Fibroblast of pulmonary artery (primary cell): ENCODE data around the gene CNTNAP5.

ENCODE experiments used
- DNase-seq: peaks from one replicate; pipeline ENCODE4 v3.0.0-alpha.2; 2010; ENCODE audit warnings: low read depth
- H3K4me3 ChIP-seq: replicated peaks from 2 replicates; pipeline ENCODE4 v1.5.1; 2011; ENCODE audit warnings: low read depth, mild to moderate bottlenecking, control low read depth, low read length, moderate library complexity
- TF ChIP-seq, protein P1 (sequence below): IDR thresholded peaks from 2 replicates; pipeline ENCODE4 v1.5.1; 2011; ENCODE audit warnings: mild to moderate bottlenecking, control low read depth, low read length, inconsistent platforms; ENCODE audit errors: missing control alignments

CNTNAP5 gene

GRCh38 chr2:124810132-124810531 is 785.0 kb downstream of the CNTNAP5 start:
- TF ChIP-seq, protein P1, sequence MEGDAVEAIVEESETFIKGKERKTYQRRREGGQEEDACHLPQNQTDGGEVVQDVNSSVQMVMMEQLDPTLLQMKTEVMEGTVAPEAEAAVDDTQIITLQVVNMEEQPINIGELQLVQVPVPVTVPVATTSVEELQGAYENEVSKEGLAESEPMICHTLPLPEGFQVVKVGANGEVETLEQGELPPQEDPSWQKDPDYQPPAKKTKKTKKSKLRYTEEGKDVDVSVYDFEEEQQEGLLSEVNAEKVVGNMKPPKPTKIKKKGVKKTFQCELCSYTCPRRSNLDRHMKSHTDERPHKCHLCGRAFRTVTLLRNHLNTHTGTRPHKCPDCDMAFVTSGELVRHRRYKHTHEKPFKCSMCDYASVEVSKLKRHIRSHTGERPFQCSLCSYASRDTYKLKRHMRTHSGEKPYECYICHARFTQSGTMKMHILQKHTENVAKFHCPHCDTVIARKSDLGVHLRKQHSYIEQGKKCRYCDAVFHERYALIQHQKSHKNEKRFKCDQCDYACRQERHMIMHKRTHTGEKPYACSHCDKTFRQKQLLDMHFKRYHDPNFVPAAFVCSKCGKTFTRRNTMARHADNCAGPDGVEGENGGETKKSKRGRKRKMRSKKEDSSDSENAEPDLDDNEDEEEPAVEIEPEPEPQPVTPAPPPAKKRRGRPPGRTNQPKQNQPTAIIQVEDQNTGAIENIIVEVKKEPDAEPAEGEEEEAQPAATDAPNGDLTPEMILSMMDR, result peak; percentile 6
- DNase-seq, result peak; percentile 21

DNA sequence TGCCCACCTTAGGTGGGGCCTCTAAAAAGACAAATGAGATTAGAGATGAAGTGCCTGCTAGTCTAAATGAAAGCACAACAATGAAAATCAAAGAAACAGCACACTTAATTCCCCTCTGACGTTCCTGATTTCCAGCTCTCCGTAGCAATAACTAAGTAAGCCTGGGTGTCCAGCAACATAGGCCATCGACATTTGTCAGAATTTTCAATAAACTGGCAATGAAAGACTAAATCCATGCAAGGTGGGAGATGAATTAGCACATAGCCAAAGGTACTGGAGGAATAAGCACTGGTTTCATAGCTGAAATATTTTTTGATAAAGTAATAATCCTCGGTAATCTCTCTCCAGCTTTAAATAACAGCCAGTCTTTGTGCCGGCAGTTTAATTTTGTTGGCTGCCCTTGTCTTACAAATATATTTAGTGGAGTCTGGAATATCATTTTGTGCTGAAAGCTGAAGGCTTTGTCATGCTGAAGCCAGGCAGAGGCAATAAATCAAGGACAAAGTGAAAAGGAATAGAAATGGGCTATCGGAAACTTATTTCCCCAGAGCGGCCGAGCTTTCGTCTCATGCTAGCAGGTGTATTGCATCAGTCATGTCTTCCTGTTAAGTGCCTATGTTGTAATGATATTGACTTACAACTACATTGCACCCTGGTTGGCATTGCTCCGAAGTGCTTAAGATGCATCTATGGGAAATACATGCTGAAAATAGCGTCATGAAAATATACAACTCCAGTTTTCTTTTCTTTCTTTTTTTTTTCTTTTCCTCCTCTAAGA is 790.1 kb downstream of the CNTNAP5 start:
- TF ChIP-seq, protein P1, result no peak
- no peak for DNase-seq
- no peak overlapping the region for H3K4me3 ChIP-seq

More at GRCh38 chr2:124810132-124810531, 785.0 kb downstream of the CNTNAP5 start:
- H3K4me3 ChIP-seq, result no peak overlapping the region

DNA sequence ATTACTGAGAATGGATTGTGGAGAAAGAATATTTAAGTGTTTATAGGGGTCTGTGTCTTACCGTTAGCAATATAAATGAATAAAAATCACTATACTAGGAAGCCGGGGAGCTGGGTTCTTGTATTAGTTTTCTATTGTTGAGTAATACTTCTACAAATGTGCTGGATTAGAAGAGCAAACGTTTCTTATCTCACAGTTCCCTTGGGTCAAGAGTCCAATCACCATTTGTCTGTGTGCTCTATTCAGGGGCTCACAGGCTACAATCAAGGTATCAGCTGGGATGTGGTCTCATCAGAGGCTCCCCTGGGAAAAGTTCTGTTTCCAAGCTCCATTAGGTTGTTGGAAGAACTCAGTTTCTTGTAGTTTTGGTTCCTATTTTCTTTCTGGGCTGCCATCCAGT is 790.9 kb downstream of the CNTNAP5 start:
- DNase-seq, result no peak
- TF ChIP-seq, protein P1, result no peak
- no peak overlapping the region for H3K4me3 ChIP-seq

- H3K4me3 ChIP-seq, result no peak overlapping the region
- no peak for DNase-seq
- TF ChIP-seq, protein P1, result no peak
Measured at GRCh38 chr2:124822516-124822915, 797.4 kb downstream of the CNTNAP5 start.

DNA sequence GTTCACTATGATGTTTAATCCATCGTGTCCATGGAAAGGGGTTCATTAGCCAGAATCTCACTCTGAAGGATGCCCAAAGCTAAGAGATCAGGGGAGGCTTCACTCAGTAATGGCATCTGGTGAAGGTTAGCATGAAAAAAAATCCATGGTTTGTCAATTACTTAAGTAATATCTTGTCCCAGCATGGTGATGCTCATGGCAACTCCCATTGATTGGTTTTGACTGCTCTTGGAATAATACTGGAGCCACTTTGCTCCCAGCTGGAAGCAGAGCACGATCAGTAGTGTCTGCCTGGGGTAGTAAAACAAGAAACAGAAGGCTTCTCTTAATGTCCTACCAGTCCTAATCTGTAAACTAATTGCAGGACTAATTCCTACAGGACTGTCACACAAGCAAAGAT is 799.4 kb downstream of the CNTNAP5 start:
- H3K4me3 ChIP-seq, result no peak overlapping the region
- TF ChIP-seq, protein P1, result no peak
- no peak for DNase-seq

GRCh38 chr2:124832521-124832920 is 807.4 kb downstream of the CNTNAP5 start:
- TF ChIP-seq, protein P1, result no peak
- no peak overlapping the region for H3K4me3 ChIP-seq
- DNase-seq, result peak; percentile 6

GRCh38 chr2:124834331-124834730 is 809.2 kb downstream of the CNTNAP5 start:
- TF ChIP-seq, protein P1, result no peak
- no peak for DNase-seq

More at GRCh38 chr2:124834331-124834730, 809.2 kb downstream of the CNTNAP5 start:
- H3K4me3 ChIP-seq, result no peak overlapping the region
